Activated CD4-positive, alpha-beta T cell treated with anti-CD3 and anti-CD28 coated beads for 1 hour (primary cell): Measurements from ENCODE around the gene ZNF292.
A peak's percentile ranks its signal among the peaks of the same experiment; 100 is the strongest.
"Not testable (repeated sequence)": the region's sequence is repeated elsewhere in the genome, so short reads cannot be mapped to it uniquely, and the experiment has no call there.

Source experiments
- DNase-seq: peaks from one replicate; pipeline ENCODE4 v3.0.0-alpha.2; 2020

Gene ZNF292

GRCh38 chr6:87154993-87155841 lies at the start of gene ZNF292:
Gene ZNF292, plus strand, starts transcription at chr6:87155565. Its CDS starts 27 bp downstream, at chr6:87155592.
- DNase-seq: peak; percentile 89

GRCh38 chr6:87105823-87106222 lies 49.5 kb upstream of the ZNF292 start:
- no peak for DNase-seq

GRCh38 chr6:87110636-87111035 lies 44.7 kb upstream of the ZNF292 start:
- no peak for DNase-seq

GRCh38 chr6:87115402-87116135 lies 39.8 kb upstream of the ZNF292 start:
- DNase-seq: no peak

GRCh38 chr6:87116922-87117321 lies 38.4 kb upstream of the ZNF292 start:
- no peak for DNase-seq

GRCh38 chr6:87118054-87118453 lies 37.3 kb upstream of the ZNF292 start:
- DNase-seq: no peak

- no peak for DNase-seq
Measured at GRCh38 chr6:87122477-87122876, 32.9 kb upstream of the ZNF292 start.

GRCh38 chr6:87124074-87124473 lies 31.3 kb upstream of the ZNF292 start:
- no peak for DNase-seq

- DNase-seq: no peak
Measured at GRCh38 chr6:87126501-87126900, 28.9 kb upstream of the ZNF292 start.

GRCh38 chr6:87127737-87128136 lies 27.6 kb upstream of the ZNF292 start:
- DNase-seq: no peak

- no peak for DNase-seq
Measured at GRCh38 chr6:87136963-87137362, 18.4 kb upstream of the ZNF292 start.

- no peak for DNase-seq
Measured at GRCh38 chr6:87139236-87139635, 16.1 kb upstream of the ZNF292 start.

GRCh38 chr6:87139927-87140326 lies 15.4 kb upstream of the ZNF292 start:
- DNase-seq: not testable (repeated sequence)

- DNase-seq: no peak
Measured at GRCh38 chr6:87146363-87146762, 9.0 kb upstream of the ZNF292 start.

GRCh38 chr6:87150406-87150805 lies 5.0 kb upstream of the ZNF292 start:
- no peak for DNase-seq

GRCh38 chr6:87151471-87151780 lies 3.9 kb upstream of the ZNF292 start:
- no peak for DNase-seq

GRCh38 chr6:87151781-87152525 lies 3.4 kb upstream of the ZNF292 start:
- peak; percentile 56 for DNase-seq

GRCh38 chr6:87152526-87152955 lies 2.8 kb upstream of the ZNF292 start:
- DNase-seq: no peak

- DNase-seq: no peak
Measured at GRCh38 chr6:87154641-87154992, 748 bp upstream of the ZNF292 start.

GRCh38 chr6:87155842-87156815 lies 764 bp downstream of the ZNF292 start:
- DNase-seq: peak; percentile 23

GRCh38 chr6:87157596-87157995 lies 2.2 kb downstream of the ZNF292 start:
- not testable (repeated sequence) for DNase-seq

- no peak for DNase-seq
Measured at GRCh38 chr6:87161299-87161698, 5.9 kb downstream of the ZNF292 start.
